Activated CD8-positive, alpha-beta memory T cell treated with anti-CD3 and anti-CD28 coated beads for 4 hours (primary cell): Measurements from ENCODE around the gene CLDN3.
"Not testable (repeated sequence)": the region's sequence is repeated elsewhere in the genome, so short reads cannot be mapped to it uniquely, and the experiment has no call there.

Source experiments
- DNase-seq, 2 donors: peaks; one replicate each; pipeline ENCODE4 v3.0.0-alpha.2; 2020; ENCODE audit warnings: low read depth in 2 of 2

CLDN3 gene, protein sequence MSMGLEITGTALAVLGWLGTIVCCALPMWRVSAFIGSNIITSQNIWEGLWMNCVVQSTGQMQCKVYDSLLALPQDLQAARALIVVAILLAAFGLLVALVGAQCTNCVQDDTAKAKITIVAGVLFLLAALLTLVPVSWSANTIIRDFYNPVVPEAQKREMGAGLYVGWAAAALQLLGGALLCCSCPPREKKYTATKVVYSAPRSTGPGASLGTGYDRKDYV

DNA sequence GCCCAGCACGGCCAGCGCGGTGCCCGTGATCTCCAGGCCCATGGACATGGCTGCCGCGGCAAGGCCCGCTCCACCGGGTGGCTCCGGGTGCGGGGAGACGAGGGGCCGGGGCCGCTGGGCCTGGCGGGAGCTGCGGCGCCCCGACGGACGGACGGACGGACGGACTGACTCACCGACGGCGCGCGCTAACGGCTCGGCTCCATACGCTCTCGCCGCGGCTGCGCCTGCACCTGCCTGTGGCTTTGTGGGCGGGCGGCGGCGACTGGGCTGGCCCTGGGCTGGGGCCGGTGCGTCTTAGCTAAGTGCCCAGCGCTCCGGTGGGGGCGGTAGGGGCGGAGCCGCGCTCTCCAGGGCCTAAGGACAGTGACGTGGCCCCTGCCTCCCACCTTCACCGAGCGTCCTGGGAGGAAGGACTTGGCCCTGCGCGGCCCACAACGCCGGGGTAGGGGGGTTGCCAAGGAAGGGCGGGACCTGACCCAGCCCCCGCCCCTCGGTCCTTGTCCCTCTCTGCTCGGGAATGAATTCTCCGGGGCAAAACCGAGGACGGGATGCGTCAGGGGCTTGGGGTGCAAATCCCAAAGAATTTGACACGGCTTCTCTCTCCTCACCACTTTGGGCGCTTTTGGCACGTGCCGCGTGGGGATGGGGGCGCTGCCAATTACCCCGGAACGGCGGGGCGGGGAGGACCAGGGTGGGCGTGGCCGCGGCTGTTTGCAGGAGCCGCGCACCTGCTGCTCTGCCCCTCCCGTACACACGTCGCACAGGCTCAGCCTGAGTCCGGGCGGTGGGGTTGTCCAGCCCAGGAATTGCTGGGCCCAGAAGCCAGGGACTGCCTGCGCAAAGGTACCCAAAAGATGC lies at the start of gene CLDN3:
Gene CLDN3, minus strand, starts transcription at position 269 of the 858 bp plus-strand sequence. Its CDS starts 221 bp downstream, at position 48.
- no peak for DNase-seq

DNA sequence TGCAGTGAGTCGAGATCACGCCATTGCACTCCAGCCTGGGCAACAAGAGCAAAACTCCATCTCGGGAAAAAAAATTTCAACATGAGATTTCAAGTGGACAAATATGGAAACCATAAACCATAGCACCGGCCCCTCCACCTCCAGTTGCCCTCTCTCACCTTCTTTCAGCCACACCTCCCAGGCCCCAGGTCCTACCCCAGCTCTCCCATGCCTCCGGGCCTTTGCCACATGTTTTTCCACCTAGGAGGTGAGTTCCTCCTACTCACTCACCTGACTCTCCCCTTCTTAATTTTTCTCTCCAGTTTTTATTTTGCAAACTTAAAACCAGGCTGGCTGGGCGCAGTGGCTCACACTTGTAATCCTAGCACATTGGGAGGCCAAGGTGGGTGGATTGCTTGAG lies 47.1 kb upstream of the CLDN3 start:
- DNase-seq, result no peak

DNA sequence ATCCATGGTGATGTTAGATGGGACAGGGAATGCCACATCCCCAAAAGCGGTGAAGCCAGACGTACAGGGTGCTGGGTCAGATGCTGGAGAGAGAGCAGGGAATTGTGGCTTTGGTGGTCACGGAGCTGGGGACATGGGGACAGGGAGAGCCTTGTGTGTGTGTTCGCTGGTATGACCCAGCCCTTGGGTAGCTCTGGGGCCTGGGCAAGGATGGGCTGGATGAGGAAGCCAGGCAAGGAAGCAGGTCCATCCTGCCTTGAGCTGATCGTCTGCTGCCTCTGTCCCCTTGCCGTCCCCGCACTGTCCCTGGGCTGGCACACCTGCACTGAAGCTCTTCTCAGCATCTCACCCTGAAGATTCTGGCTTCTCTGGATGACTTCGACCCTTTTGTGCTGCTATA lies 45.4 kb upstream of the CLDN3 start:
- DNase-seq, result no peak

DNA sequence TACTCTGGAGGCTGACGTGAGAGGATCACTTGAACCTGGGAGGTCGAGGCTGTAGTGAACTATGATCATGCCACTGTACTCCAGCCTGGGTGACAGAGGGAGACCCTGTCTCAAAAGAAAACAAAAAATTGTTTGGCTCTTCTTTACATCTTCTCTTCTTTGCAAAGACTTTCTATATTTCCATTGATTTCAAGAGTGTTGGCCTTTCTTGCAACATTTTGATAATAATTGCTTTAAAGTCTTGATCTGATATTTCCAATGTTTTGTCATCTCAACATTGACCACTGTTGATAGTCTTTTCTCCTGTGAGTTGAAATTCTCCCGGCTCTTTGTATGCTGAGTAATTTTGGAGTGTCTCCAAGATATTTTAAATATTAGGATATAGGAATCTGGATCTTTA lies 42.9 kb upstream of the CLDN3 start:
- no peak for DNase-seq

DNA sequence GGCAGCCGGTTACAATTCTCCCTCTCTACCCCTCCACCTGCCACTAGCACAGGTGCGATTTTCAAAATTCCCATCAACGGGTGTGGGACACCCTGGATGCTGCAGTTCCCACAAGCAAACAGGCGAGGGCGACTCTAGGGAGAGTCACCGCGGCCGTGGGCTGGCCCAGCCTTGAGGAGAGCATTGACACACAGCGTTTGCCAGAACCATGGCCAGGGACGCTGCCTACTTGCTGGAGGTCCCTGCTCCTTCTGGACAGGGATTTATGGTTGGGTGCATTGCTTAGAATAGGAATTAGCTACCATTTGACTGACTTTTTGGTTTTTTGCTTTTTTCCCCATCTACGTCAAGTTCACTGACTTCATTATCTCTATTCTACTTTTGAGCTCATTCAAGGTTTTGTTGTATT lies 41.7 kb upstream of the CLDN3 start:
- DNase-seq, result peak; percentile 7 to 14

DNA sequence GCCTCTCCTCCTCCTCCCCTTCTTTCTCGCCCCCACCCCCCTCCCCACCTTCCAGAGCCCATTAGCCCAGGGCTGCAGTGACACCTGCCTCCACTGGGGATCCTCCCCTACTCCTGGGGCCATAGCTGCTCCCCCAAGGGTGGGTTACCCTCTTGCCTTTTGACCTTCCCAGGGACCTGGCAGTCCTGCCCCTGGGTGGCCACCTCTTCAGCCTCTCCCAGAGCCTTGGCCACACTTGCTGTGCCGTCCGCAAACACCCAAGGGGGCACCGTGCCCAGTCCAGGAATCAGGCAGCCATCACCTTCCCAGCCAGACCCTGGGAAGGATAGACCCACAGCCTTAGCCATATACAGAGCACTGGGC lies 40.9 kb upstream of the CLDN3 start:
- DNase-seq, result no peak

DNA sequence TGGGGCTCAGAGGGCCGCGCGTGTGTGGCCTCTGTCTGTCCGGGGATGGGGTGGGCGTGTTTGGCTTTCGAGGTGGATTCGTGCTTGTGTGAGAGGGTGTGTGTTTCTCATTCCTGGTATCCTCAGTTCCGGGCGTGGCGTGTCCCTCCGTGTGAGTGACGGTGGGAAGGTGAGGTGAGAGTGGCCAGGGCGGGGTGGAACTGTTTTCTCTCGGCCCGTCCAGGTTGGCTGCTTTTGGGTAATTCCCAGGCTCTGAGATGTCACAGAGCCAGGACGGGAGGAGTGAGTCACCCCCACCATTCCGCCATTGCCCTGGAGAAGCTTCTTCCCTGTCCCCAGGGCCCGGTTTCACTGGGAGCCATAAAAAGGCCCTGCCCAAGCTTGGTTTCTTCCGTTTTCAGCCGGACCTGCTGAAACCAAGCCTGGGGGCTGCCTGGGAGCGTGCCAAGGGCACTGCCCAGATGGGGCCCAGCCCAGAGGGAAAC lies 39.4 kb upstream of the CLDN3 start:
- DNase-seq, result no peak

DNA sequence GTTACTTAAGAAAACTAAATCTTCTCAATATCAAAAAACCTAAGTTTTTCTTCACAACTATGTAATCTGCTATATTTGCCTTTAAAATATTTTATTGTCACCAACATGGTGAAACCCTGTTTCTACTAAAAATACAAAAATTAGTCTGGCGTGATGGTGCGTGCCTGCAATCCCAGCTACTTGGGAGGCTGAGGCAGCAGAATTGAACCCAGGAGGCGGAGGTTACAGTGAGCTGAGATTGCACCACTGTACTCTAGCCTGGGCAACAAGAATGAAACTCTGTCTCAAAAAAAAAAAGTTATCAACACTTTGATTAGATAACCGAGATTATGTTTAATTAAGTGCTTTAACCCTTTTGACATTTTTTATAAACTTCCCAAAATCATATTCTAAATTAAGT lies 32.4 kb upstream of the CLDN3 start:
- DNase-seq, result no peak

DNA sequence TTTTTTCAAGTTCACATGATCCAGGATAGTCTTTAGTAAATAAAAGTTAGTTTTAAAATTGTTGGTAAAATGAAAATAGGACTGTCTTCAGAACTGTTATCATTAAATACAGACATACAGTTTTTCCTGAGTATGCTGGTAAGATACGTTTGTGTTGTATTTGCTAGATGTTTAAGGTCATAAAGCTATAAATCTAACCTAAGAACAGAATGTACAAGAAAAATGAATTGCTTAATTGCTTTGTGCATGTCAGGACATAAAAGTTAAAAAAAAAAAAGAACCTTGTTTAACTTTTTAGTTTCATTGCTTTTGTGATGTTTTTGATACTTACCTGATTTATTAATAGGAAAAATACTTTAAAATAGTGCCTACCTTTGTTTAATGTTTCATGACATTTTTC lies 31.5 kb upstream of the CLDN3 start:
- DNase-seq, result no peak

DNA sequence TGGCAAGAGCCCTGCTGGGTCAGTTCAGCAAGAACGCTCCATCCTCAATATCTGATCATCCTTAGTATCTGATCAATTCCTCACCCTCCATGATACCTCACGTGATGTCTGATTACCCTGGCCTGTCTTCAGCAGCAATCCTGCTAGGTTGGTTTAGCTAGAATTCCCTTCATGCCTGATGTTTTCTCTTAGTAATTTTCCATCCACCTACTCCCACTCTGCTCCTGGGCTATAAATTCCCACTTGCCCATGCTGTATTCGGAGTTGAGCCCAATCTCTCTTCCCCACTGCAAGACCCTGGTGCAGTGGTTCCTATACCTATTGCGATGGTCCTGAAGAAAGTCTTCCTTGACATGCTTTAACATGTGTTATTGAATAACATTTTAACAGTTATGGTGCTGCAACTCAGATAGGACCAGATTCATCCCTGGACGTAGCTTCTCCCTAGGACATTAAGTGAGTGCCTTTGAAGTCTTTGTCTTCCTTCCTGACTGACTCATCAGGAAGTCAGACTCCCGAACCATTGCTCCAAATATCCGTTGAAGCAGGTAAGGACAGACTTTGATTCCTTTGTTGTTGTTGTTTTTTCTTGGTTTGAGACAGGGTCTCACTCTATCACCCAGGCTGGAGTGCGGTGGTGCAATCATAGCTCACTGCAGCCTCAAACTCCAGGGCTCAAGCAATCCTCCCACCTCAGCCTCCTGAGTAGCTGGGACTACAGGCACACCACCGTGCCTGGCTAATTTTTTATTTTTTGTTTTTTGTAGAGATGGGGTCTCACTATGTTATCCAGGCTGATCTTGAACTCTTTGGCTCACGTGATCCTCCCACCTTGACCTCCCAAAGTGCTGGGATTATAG lies 29.4 kb upstream of the CLDN3 start:
- no peak for DNase-seq

DNA sequence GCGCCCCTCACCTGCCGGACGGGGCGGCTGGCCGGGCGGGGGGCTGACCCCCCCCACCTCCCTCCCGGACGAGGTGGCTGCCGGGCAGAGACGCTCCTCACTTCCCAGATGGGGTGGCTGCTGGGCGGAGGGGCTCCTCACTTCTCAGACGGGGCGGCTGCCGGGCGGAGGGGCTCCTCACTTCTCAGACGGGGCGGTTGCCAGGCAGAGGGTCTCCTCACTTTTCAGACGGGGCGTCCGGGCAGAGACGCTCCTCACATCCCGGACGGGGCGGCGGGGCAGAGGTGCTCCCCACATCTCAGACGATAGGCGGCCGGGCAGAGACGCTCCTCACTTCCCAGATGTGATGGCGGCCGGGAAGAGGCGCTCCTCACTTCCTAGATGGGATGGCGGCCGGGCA lies 27.1 kb upstream of the CLDN3 start:
- DNase-seq, result not testable (repeated sequence)

DNA sequence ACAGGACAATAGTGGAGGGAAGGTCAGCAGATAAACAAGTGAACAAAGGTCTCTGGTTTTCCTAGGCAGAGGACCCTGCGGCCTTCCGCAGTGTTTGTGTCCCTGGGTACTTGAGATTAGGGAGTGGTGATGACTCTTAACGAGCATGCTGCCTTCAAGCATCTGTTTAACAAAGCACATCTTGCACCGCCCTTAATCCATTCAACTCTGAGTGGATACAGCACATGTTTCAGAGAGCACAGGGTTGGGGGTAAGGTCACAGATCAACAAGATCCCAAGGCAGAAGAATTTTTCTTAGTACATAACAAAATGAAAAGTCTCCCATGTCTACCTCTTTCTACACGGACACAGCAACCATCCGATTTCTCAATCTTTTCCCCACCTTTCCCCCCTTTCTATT lies 26.6 kb upstream of the CLDN3 start:
- not testable (repeated sequence) for DNase-seq

DNA sequence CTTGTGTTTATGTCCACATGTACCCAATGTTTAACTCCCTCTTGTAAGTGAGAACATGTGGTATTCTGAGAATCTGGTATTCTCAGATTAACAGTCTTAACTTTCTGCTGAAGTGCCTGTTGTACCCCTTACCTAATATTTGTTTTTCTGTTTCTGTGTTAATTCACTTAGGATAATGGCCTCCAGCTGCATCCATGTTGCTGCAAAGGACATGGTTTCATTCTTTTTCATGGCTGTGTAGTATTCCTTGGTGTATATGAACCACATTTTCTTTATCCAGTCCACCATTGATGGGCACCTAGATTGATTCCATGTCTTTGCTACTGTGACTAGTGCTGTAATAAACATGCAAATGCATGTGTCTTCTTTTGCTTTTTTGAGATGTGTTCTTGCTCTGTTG lies 25.1 kb upstream of the CLDN3 start:
- DNase-seq, result not testable (repeated sequence)

DNA sequence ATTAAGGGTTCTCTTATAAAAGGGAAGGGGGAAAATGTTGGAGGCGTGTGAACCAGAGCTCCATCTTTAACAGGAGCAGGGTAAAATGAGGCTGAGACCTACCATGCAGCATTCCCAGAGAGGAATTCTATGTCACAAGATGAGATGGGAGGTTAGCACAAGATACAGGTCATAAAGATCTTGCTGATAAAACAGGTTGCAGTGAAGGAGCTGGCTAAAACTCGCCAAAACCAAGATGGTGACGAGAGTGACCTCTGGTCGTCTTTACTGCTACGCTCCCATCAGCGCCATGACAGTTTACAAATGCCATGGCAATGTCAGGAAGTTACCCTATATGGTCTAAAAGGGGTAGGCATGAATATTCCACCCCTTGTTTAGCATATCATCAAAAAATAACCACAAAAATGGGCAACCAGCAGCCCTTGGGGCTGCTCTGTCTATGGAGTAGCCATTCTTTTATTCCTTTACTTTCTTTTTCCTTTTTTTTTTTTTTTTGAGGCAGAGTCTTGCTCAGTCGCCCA lies 21.2 kb upstream of the CLDN3 start:
- not testable (repeated sequence) for DNase-seq

DNA sequence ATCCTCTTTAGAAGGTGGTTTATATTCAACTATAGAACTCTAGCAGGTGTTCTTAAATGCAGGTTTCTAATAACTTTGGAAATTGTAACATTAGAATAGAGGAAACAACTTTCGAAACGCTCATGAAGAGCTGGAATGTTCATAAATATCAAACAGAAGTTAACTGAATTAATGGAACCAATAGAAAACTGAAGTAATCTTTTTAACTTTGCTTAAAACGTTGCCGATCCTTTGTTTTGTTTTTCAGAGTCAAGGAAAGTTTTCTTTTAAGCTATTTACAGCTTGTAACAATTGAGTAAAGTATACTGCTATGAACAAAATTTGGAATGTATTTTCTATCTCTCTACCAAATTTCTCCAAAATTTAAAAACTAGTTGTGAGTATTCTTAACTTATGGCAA lies 19.0 kb upstream of the CLDN3 start:
- no peak for DNase-seq

DNA sequence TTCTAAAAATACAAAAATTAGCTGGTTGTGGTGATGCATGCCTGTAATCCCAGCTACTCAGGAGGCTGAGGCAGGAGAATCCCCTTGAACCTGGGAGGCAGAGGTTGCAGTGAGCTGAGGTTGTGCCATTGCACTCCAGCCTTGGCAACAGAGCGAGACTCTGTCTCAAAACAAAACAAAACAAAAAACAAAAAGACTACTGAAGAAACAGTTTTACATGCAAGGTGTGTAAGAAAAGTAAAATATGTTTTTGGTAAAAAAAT lies 17.6 kb upstream of the CLDN3 start:
- DNase-seq, result not testable (repeated sequence)

DNA sequence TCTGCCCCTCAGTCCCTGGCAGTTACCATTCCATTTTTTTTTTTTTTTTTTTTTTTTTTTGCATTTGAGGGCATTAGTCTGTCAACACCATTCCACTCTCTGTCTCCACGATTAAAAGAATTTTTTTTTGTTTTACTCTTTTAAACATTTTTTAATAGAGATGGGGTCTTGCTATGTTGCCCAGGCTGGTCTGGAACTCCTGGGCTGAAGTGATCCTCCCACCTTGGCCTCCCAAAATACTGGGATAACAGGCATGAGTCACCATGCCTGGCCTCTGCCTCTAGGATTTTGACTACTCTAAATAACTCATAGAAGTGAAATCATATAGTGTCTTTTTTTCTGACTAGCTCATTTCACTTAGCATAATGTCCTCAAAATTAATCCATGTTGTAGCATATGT lies 16.5 kb upstream of the CLDN3 start:
- DNase-seq, result no peak

DNA sequence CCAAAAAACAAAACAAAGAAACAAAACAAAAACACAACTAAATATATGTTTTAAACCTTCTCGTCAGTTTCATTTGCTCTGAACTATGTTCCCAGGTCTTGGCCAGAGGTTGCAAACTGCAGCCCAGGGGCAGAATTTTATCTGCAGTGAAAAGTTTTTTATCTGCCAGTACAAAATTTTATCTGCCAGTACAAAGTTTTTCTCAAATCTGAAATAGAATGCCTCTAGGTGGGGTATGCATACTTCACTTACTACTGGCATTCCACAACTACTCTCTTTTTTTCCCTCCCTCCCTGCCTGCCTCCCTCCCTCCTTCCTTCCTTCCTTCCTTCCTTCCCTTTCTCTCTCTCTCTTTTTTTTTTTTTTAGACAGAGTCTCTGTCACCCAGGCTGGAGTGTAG lies 9.4 kb upstream of the CLDN3 start:
- no peak for DNase-seq

DNA sequence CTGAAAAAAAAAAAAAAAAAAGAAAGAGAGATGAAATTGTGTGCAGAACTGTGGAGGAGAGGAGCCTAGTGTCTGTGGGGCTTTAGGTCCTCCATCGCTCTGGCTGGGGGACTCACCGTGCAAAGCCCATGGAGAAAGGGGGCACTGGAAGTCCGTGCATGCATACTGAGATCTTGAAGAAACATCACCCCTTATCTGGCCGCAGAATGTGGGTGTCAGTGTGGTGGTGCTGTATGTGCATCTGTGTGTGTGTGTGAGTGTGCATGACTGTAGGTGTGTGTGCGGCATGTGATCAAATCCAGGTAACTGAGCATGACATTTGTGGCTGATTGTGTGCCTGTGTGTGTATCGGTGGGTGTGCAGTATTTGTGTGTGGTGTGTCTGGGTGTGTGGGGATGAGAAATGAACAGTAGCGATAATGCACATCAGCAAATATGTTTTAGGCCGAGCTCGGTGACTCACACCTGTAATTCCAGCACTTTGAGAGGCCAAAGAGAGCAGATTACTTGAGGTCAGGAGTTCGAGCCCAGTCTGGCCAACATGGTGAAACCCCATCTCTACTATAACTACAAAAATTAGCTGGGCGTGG lies 8.8 kb upstream of the CLDN3 start:
- no peak for DNase-seq

DNA sequence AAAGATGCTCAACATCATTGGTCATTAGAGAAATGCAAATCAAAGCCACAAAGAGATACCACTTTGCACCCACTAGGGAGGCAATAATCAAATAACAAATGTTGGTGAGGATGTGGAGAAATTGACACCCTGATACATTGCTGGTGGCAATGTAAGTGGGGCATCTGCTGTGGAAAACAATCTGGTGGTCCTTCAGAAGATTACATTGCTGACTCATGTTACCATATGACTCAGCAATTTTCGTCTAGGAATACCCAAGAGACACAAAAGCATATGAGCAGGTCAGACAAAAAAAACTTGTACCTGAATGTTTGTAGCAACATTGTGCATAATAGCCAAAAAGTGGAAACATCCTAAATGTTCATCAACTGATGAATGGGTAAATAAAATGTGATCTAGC lies 4.9 kb upstream of the CLDN3 start:
- DNase-seq, result no peak

DNA sequence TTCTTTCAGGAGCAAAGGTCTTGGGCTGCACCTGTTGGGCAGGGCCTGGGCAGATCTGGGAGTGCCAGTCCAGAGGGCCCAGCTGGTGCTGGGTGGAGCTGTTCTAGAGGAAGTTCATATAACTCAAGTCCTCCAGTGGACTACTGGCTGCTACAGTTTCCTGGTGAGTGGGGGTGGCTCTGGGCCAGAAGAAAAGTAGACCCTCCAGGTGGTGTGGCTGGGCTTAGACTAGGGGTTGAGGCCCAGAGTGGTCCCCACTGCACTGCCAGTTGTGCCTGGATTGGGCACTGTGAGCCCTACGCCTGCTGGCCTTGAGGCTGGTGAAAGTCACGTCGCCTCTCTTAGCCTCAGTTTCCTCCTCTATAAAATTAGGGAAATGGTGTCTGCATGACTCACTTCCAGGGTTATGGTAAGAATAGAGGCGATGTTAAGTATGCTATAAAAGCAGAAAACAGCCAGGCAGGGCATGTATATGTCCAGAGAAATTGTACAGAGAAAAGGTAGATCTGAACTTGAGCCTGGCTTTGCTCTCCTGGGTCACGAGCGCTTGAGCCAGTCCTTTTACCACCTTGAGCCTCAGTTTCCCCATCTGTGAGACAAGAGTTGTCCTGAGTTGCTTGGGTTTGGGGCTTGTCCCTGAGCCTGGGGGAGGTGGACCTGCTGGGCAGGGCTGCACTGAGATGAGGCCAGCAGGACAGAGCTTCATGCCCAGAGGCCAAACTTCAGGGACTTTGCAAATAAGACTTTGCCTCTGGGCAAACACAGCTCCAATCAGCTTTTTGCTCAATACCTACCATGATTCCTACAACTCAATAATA lies 3.8 kb upstream of the CLDN3 start:
- no peak for DNase-seq
